Activated effector memory CD4-positive, alpha-beta T cell treated with Interleukin-2 at 50 U/mL for 16 hours (primary cell): Measurements from ENCODE around the gene MLH1.
"Not testable (repeated sequence)": the region's sequence is repeated elsewhere in the genome, so short reads cannot be mapped to it uniquely, and the experiment has no call there.

Source experiments
- DNase-seq: peaks from one replicate; pipeline ENCODE4 v3.0.0-alpha.2; 2020

Gene MLH1

GRCh38 chr3:37039161-37039846 is 46.0 kb downstream of the MLH1 start:
- DNase-seq, result no peak

DNA sequence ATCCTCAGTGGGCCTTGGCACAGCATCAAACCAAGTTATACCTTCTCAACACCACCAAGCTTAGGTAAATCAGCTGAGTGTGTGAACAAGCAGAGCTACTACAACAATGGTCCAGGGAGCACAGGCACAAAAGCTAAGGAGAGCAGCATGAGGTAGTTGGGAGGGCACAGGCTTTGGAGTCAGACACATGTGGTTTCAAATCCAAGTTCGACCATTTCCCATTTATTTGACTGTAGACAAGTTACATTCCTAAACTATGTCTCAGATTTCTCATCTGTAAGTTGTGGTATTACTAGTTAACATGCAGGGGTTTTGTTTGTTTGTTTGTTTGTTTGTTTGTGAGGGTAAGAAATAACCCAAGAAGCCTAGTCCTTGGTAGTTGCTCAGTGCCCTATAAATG is 46.9 kb downstream of the MLH1 start:
- no peak for DNase-seq

- no peak for DNase-seq
Measured at GRCh38 chr3:37041546-37042195, 48.4 kb downstream of the MLH1 start.

DNA sequence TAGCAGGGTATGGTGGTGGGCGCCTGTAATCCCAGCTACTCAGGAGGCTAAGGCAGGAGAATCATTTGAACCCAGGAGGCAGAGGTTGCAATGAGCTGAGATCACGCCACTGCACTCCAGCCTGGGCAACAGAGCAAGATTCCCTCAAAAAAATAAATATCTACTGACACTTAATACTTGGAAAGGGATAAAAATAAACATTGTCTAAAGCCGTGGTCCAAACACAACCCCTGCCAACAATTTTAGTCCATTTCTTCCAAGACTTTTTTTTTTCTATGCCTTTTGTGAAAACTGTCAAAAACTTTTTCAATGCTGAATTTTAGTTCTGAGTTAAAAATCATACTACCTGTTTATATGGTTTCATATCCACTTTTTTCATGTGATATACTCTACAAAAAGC is 49.4 kb downstream of the MLH1 start:
- DNase-seq, result not testable (repeated sequence)

DNA sequence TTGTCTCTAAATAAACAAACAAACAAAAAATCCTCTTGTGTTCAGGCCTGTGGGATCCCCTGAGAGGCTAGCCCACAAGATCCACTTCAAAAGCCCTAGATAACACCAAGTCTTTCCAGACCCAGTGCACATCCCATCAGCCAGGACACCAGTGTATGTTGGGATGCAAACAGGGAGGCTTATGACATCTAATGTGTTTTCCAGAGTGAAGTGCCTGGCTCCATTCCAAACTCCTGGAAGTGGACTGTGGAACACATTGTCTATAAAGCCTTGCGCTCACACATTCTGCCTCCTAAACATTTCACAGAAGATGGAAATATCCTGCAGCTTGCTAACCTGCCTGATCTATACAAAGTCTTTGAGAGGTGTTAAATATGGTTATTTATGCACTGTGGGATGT is 57.0 kb downstream of the MLH1 start:
- DNase-seq, result no peak

DNA sequence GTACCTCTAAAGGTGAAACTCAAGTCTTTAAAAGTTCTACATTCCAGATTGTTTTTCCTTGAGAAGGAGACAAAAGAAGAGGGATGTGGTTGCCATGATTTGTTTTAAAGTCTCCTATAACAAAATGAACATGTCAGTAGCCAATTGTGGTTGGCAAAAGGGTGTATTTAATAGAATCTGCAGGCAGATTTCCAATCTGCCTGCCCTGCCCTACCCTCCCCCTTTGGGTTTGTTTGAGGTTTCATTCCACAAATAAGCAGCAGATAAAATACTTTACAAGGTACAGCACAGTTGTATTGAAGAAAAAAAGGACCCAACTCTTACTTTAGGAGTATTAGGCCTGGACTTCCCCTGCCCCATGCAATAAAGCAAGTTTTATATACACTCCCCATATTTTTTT is 59.5 kb downstream of the MLH1 start:
- no peak for DNase-seq

DNA sequence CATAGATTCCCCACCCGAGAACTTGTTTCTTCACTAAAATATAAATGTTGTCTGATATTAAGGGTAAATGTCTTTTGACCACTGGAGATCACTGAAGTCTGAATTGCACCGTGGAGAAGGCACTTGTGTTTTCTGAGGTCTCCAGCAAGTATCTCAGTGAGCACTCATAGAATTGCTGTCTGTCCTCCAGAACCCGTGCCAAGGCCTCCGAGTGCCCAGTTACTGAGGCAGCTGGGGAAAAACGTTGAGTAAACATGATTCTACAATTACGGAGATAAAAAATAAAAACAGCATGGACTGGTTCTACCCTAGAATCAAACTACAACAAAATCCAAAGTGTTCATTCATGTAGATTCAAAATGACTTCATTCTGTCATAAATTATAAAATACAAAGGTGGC is 60.0 kb downstream of the MLH1 start:
- DNase-seq, result no peak

- DNase-seq, result no peak
Measured at GRCh38 chr3:37053753-37054152, 60.4 kb downstream of the MLH1 start.

- DNase-seq, result no peak
Measured at GRCh38 chr3:37054370-37054769, 61.1 kb downstream of the MLH1 start.

- not testable (repeated sequence) for DNase-seq
Measured at GRCh38 chr3:37055077-37055476, 61.8 kb downstream of the MLH1 start.

- DNase-seq, result no peak
Measured at GRCh38 chr3:37056826-37057225, 63.5 kb downstream of the MLH1 start.

GRCh38 chr3:37058117-37058516 is 64.8 kb downstream of the MLH1 start:
- no peak for DNase-seq

- no peak for DNase-seq
Measured at GRCh38 chr3:37064747-37065146, 71.4 kb downstream of the MLH1 start.

DNA sequence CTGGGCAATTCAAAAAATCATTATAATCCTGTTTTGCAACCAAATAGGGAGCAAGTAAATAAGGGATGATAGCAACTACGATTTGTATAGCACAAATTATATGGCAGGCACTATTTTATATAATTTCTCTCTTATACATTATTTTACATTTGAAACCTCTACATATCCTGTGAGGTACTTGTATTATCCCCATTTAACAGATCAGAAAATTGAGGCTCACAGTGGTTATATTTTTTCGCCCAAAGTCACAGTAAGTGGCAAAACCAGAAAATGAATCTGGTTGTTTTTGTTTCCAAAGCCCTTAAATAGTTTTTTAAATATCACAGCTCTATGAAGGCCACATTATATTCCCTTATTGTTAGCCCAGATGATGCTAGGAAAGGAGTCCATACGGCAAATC is 74.3 kb downstream of the MLH1 start:
- DNase-seq, result no peak

DNA sequence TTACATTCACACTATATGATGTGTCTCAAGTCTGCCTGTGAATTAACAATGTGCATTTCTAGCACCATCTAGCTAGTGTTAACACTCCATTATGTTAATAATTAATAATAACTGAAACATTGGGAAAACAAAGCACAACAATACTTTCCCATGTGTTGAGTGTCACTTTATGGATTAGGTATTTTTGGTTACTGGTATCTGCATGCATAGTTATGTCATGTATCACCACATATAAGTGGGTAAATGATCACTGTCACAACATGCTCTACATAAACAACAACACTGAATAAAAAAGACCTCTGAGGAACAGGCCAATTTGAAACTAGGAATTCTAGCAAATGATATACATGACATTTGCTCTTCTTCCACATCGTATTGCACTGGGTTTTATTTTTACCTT is 74.7 kb downstream of the MLH1 start:
- DNase-seq, result no peak

- no peak for DNase-seq
Measured at GRCh38 chr3:37071921-37072320, 78.6 kb downstream of the MLH1 start.

GRCh38 chr3:37072892-37073291 is 79.6 kb downstream of the MLH1 start:
- no peak for DNase-seq

DNA sequence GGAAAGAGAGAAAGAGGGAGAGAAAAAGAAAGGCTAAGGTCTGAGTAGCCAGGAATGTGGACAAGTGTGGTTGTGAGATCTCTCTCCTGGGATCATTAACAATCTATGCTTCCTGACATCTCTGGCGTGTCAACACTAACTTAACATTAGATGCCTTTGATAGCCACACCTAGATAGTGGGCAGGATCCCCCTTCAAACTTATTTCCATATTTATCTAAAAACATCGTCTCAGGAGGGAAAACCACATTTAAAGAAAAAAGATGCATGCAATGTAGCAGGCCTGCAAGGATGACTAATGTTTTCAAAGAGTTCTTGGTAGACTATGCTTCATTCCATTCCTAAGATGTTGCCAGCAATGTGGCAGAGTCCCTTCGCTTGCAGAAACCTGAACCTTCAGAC is 80.9 kb downstream of the MLH1 start:
- no peak for DNase-seq

DNA sequence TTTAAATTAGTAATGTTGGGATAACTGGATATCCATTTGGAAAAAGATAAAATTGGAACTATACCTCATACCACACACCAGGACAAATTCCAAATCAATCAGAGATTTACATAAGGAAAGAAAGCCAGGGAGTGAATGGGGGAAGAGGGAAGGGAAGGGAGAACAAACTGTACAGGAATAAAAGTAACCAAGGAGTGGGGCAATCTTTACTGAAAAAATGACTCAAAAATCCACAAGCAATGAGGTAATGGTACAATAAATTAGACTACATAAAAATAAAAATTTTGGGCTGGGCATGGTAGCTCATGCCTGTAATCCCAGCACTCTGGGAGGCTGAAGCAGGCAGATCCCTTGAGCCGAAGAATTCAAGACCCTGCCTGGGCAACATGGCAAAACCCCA is 82.6 kb downstream of the MLH1 start:
- no peak for DNase-seq

- no peak for DNase-seq
Measured at GRCh38 chr3:37082317-37082716, 89.0 kb downstream of the MLH1 start.

DNA sequence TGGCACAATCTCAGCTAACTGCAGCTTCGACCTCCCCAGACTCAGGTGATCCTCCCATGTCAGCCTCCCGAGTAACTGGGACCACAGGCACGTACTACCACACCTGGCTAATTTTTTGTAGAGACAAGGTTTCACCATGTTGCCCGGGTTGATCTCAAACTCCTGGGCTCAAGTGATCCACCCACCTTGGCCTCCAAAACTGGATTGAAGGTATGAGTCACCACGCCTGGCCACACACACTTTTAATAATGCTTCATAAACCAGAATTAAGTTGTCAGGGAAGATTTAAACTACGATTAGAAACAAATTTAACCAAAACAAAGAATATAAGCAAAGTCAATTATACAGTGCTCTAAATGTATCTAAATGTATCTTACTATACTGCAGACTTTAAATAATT is 93.6 kb downstream of the MLH1 start:
- no peak for DNase-seq

GRCh38 chr3:37087870-37088269 is 94.6 kb downstream of the MLH1 start:
- DNase-seq, result no peak

- DNase-seq, result no peak
Measured at GRCh38 chr3:37092484-37092883, 99.2 kb downstream of the MLH1 start.

- no peak for DNase-seq
Measured at GRCh38 chr3:37093481-37093880, 100.2 kb downstream of the MLH1 start.

DNA sequence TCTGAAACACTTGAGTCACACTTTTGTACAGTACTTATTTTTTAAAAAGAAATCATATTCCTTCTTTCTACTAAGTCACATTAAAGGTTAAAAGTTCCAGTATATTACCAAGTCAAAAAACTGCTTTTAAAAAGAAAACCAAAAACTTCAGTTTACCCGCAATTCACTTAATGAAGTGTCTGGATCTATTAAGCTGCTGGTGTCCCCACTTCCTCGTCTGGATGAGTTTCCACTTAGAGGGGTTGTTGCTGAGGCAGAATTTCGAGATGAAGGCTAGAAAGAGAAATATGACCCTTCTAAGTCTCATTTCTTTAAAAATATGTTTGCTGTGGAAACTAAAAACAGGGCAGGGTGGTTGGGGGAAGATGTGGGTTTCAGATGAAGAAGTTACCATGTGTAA is 101.3 kb downstream of the MLH1 start:
- DNase-seq, result no peak
